ENCODE results near the gene ZNF865.

Gene ZNF865

GRCh38 chr19:55588738-55589137 lies 16.7 kb upstream of the ZNF865 start:
- DNase-seq, result no peak

- no peak for DNase-seq
These were observed 15.3 kb upstream of the ZNF865 start for GRCh38 chr19:55590109-55590508.

GRCh38 chr19:55590617-55591016 lies 14.8 kb upstream of the ZNF865 start:
- no peak for DNase-seq

GRCh38 chr19:55591555-55591954 lies 13.9 kb upstream of the ZNF865 start:
- no peak for DNase-seq

- DNase-seq, result no peak
These were observed 12.9 kb upstream of the ZNF865 start for GRCh38 chr19:55592391-55593090.

- no peak for DNase-seq
These were observed 12.2 kb upstream of the ZNF865 start for GRCh38 chr19:55593096-55593772.

- no peak for DNase-seq
These were observed 10.4 kb upstream of the ZNF865 start for GRCh38 chr19:55594996-55595545.

GRCh38 chr19:55596304-55596703 lies 9.1 kb upstream of the ZNF865 start:
- no peak for DNase-seq

- DNase-seq, result no peak
These were observed 7.9 kb upstream of the ZNF865 start for GRCh38 chr19:55597501-55597921.

GRCh38 chr19:55598034-55598433 lies 7.4 kb upstream of the ZNF865 start:
- no peak for DNase-seq

- peak; percentile 93 for DNase-seq
These were observed 6.6 kb upstream of the ZNF865 start for GRCh38 chr19:55598719-55599467.

- DNase-seq, result peak; percentile 98
These were observed 6.0 kb upstream of the ZNF865 start, which contains the start of gene FIZ1 for GRCh38 chr19:55599468-55599841. FIZ1 (minus strand) TSS chr19:55599517; CDS start chr19:55597865, 1,652 bp downstream.

- peak; percentile 97 for DNase-seq
These were observed 5.4 kb upstream of the ZNF865 start, which contains the start of gene ZNF524 for GRCh38 chr19:55599842-55600661. ZNF524 (plus strand) TSS chr19:55600288; CDS start chr19:55602113, 1,825 bp downstream.

GRCh38 chr19:55600662-55601028 lies 4.8 kb upstream of the ZNF865 start:
- DNase-seq, result no peak

- DNase-seq, result no peak
These were observed 4.4 kb upstream of the ZNF865 start for GRCh38 chr19:55601084-55601483.

GRCh38 chr19:55602104-55603001 lies 3.1 kb upstream of the ZNF865 start:
- DNase-seq, result no peak

GRCh38 chr19:55603115-55603514 lies 2.3 kb upstream of the ZNF865 start:
- DNase-seq, result no peak

- no peak for DNase-seq
These were observed 1.7 kb upstream of the ZNF865 start for GRCh38 chr19:55603581-55604292.

- peak; percentile 97 for DNase-seq
These were observed 225 bp upstream of the ZNF865 start for GRCh38 chr19:55605207-55605636.

- no peak for DNase-seq
These were observed 982 bp downstream of the ZNF865 start for GRCh38 chr19:55606471-55606787.

GRCh38 chr19:55606817-55607216 lies 1.4 kb downstream of the ZNF865 start:
- no peak for DNase-seq
